Measurements from ENCODE around the gene RGMB.

DNA sequence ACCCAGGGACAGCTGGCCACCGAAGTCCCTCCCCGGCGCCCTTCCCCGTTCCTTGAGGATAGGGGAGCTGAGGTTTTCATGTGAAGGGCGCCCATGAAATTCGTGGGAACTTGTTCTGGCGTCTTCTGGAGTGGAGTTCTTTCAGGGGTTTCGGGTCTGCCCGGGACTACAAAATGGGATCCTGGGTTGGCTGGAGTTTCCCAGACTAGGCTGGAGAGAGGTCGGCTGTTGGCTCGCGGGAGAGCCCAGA, 3.6 kb upstream of the RGMB start:
- TF ChIP-seq POLR2AphosphoS5 (IDR thresholded peaks at IDR 0.05; ENCODE audit: low read depth, low read length), result no peak
- no peak for TF ChIP-seq POLR2A (IDR thresholded peaks at IDR 0.05; ENCODE audit: low read depth, low read length)
- TF ChIP-seq TAF1 (IDR thresholded peaks at IDR 0.05; ENCODE audit: low read depth, low read length), result no peak
